ACHN (cell line): Measurements from ENCODE around the gene HCRTR2.
"Not testable (repeated sequence)": the region's sequence is repeated elsewhere in the genome, so short reads cannot be mapped to it uniquely, and the experiment has no call there.

Source experiments
- DNase-seq: peaks from one replicate; pipeline ENCODE4 v3.0.0-alpha.2; 2015
- in situ Hi-C: cut with HindIII; loops from 2 replicates; pipeline ENCODE4 v1.10.0; 2017; ENCODE audit warnings: low sequenced_read_pairs, low pct_ligation_motif_present, low pct_unique_long_range_greater_than_20kb

Gene HCRTR2

DNA sequence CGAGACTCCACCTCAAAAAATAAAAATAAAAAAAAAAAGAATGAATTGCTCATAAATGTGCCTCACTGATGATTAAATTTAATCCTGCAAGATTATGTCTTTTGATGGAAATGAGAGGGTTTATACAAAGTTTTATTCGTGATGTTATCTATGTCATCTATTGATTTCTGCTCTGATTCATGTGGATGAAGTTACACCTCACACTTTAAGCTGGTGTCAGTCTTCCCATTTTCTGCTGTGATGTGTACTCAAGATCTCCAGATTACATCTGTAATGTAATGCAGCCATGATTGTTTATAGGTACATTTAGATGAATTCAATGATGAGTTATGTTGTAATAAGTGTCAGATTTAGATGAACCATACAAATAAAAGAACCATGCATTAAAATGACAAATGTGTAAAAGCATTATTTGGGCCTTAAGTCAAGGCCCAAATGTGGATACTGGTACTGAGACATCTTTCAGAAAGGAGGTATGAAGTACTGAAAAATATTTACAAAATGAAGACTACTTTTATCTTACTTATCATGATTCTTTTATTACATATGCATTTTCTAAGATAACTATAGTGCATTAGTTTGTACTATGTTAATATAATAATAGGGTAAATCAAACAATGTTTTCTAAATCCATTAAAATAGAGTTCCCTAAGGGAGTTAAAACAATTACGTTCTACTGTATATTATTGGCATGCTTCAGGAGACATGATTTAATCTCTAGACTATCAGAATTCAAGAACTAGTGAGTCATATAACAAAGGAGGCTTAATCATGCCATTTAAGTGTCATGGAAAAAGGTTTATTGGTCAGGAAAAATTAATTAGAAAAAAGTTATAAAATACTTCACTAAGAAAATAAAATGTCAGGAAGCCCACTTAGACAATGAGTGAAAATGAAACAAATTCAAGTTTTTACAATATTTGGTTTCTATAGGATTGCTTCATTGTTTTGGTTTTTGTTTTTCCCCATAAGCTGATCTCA lies 34.5 kb downstream of the HCRTR2 start:
- DNase-seq: no peak
- in situ Hi-C loops: no loop called here

DNA sequence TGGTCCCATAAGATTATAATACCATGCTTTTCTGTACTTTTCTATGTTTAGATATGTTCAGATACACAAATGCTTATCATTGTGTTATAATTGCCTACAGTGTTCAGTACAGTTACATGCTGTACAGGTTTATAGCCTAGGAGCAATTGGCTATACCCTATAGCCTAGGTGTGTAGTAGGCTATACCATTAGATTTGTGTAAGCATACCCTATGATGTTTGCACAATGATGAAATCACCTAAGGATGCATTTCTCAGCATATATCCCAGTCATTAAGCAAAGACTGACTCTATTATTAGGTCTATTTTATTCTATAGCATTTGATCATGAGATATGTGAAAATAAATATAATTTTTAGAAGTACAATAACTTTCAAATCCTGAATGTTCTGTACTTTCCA lies 36.6 kb downstream of the HCRTR2 start:
- in situ Hi-C loops: no loop called here
- no peak for DNase-seq

DNA sequence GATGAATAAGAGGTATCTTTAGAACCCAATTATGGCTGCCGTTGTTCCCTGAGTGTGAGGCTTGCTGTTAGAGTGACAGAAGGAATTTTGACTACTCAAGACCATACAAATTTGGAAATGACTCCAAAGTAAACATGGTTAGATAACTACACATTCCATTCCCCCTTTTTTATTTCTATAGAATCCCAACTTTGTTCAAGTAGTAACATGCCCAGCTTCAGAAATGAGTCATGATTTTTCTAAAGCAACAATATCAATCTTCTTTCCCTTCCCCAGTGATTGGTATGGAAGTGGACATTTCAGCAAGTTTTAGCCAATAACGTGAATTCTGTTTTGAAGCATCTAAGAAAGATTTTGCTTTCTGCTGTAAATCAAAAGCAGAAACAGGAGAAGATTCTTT lies 37.8 kb downstream of the HCRTR2 start:
- no peak for DNase-seq
- in situ Hi-C loops: no loop called here

DNA sequence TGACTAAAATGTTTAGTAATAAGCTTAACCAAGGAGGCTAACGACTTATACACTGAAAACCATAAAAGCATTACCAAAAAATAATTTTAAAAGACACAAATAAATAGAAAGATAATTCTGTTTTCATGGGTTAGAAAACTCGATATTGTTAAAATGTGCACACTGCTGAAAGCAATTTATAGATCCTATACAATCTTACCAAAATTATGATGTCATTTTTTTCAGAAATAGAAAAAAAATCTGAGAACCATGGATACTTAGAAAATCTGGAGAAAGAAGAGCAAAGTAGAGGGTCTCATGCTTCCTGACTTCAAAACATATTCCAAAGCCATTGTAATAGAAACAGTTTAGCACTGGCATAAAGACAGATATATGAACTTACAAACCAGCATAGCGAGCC lies 46.6 kb downstream of the HCRTR2 start:
- no peak for DNase-seq
- in situ Hi-C loops: no loop called here

DNA sequence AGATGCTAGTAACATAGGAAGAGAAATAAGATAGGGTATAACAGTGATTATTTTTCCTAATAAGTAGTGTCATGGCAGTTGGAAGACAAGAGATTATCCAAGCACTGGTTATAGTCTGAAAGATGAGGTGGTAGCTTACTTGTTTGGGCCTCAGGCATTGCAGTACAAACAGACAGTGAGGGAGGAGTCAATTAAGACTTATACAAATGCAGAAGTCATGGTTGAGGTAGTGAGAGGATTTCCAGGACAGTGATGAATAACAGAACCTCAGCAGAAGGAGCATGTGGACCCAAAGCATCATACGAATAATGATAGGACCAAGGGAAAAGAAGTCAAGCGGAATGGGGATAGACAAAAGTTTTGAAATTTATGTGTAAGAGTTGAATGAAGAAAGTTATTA lies 53.5 kb downstream of the HCRTR2 start:
- in situ Hi-C loops: no loop called here
- no peak for DNase-seq

DNA sequence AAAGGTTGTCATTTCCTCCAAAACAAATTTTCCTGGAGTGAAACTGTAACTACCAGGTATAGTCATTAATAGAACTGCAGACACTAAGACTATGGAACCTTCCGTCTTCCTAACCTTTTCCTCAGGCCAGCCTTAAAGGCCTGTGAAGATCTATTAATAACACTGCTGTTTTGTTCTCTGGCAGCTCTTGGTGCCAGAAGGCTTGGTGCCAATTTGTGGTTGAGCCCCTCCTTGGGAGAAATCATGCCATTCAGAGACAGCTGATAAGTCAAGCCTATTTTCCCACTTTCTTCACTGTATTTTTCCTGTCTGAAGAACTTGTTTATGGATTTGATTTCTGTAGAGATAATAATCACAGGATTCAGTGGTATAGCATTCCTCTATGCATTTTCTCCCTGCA lies 64.8 kb downstream of the HCRTR2 start:
- in situ Hi-C loops: no loop called here
- no peak for DNase-seq

DNA sequence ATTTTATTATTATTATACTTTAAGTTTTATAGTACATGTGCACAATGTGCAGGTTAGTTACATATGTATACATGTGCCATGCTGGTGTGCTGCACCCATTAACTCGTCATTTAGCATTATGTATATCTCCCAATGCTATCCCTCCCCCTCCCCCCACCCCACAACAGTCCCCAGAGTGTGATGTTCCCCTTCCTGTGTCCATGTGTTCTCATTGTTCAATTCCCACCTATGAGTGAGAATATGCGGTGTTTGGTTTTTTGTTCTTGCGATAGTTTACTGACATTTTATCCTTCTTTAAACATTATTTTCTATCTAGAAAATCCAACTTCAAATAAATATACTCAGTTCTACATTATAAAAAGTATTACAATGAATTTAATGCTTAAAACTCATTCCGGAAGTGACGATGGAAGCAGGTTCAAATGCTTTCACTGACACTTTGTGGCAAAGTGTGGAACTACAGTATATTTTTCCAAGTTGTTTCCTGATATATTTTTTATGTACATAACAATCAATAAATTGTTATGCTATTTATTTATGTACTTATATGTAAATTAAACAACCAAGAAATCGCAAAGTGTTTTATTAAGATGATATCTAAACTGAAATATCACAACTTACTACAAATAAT lies 66.8 kb downstream of the HCRTR2 start:
- DNase-seq: peak; percentile 31
- in situ Hi-C loops: not testable (repeated sequence)

DNA sequence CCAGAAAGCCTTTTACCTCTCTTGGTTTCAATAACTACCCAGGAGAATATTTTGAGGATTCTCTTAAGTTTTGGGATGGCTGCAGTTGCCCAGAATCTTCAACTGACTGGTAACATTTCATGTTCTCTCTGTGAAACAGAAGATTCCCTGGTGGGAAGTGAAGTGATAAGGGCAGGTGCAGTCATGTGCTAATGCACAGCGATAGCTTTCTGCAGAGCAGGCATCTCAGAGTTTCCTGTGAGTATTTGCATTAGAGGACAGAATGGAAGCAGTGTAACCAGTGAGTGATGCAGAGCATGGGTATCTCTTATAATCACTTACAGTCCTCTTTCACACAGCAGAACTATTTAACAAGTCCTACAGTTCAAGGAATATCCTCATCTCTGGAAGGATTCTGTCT lies 76.1 kb downstream of the HCRTR2 start:
- no peak for DNase-seq
- in situ Hi-C loops: no loop called here

DNA sequence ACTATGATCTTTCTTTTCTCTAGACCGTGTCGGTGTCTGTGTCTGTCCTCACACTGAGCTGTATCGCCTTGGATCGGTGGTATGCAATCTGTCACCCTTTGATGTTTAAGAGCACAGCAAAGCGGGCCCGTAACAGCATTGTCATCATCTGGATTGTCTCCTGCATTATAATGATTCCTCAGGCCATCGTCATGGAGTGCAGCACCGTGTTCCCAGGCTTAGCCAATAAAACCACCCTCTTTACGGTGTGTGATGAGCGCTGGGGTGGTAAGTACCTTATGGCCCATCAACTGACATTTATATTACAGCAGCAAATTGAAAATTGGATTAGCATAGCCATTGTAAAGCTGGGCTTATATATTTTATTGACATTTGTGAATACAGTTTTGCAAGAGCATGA lies 80.8 kb downstream of the HCRTR2 start:
- in situ Hi-C loops: no loop called here
- DNase-seq: no peak

DNA sequence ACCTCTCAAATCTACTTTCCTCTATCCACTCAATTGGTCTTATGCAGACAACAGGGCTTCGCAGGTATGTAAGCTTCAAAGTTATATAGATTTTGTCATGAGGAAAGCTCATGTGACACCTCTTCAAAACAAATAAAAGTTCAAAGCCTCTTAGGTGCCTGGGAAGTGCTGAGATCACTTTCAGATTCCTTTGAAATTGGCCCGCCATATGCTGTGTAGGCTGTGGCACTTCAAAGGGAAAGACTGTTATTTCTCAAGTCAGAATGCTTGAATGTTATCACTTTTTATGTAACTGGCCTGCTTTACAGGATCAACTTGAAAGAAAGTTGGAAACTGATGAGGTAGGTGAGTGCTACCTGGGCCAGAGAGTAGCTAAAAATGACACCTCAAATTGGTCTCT lies 85.9 kb downstream of the HCRTR2 start:
- in situ Hi-C loops: no loop called here
- DNase-seq: no peak

DNA sequence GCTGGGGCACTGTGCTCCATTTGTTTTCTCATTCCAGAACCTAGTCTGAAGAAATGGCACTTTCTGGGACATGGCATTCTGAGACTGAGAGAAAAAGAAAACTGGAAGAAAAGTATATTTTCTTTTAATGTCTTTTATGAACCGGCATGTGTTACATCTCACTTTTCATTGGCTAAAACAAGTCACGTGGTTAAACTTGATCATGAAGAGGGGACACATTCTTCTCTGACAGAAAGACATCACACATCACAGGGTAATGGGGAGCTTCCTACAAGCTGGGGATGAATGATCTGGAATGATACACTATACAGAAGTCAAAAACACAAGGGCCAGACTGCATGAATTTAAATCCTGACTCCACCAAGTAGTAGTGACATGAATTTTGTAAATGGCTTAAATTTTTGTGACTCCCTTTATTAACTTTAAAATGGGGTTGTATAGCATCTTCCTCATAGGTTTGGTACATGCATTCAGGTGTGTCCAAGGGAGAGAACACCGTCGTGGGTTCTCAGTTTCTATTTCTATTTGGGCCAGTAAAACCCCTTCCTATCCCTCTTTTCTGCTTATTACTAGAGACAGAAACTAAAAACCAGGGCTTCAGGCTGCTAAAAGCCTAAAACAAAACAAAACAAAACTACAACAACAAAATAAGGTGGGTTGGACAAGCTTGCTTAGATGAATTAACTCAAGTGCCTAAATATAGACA lies 91.2 kb downstream of the HCRTR2 start:
- no peak for DNase-seq
- in situ Hi-C loops: no loop called here

DNA sequence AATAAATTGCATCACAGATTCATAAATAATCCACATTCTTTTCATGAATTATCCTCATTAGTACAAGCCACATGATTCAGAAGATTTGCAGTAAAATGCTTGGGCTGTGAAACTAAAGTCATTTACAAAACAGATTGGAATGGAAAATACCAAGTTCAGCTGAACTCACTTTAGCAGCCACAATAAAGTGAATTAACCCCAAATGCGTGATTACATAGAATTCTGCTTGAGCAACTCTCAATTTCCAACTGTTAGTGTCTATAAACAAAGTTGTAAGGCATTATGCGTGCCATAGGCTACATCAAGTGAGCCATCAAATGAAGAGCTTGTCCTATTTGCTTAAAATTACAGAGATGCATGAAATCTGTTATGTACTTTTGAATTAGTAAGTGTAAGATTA lies 92.6 kb downstream of the HCRTR2 start:
- in situ Hi-C loops: no loop called here
- DNase-seq: no peak

DNA sequence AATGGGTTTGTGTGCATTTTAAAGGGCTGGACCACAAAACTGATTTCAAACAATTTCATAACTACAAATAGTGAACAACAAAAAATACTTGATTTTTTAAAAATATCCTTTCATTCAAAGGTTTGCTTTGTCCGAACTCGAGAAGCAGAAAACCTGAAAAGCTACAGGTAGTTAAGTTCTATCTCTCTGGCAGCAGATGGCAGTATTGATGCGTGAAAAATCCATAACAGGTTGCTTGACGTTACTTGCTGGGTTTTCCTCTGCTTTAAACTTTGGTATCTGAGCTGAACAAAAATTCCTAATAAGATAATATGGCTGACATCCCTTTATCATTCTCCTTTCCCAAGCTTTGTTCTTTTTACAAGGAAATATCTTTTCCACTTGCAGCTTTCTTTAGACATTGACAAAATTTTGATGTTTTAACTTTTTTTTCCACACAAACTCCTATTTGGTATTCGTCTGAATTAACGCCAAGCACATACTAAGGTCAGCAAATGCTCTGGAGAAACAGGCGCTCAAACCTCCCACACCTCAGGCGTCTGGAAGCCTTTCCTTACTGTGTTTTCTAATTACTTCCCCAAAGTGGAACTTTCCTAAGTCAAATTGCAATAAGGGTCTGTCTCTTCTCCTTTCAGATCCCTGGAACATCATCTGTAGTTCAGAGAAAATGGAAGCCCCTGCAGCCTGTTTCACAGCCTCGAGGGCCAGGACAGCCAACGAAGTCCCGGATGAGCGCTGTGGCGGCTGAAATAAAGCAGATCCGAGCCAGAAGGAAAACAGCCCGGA lies 102.6 kb downstream of the HCRTR2 start:
- DNase-seq: peak; percentile 62
- in situ Hi-C loops: no loop called here

DNA sequence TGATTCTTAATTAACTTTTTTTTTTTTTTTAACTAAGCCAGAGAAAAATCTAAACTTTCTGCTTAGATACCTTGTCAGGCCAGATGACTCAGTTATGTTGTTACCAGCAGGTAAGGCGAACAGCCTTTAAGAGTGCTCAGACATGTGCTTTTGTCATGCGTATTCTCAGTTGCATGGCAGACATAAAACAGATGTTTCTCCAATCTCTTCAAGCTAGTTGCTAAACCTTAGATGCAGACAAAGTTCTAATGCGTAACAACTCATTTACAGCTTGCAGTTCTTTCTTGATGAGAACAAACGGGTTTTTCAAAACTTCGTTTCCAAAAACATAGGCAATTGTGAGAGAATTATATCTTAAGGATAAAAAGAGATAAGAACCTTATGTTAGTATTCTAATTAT lies 103.3 kb downstream of the HCRTR2 start:
- in situ Hi-C loops: no loop called here
- DNase-seq: no peak

DNA sequence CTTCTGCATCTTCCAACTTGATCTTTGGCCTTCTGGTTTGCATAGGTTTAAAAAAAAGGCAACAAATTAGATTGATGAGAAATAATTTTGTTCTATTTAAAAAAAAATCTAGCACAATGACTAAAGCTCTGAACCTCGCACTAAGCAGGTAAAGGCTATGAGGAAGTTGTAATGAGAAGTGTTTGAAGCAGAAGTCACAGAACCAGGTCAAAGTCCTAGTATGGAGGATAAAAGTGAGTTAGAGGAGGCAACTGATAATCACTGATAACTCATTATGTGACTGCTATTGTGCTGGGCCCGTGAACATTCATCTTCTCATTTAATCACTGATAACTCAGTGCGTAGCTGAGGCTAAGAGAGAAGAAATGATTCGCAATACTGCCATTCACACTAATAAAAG lies 106.9 kb downstream of the HCRTR2 start:
- in situ Hi-C loops: no loop called here

DNA sequence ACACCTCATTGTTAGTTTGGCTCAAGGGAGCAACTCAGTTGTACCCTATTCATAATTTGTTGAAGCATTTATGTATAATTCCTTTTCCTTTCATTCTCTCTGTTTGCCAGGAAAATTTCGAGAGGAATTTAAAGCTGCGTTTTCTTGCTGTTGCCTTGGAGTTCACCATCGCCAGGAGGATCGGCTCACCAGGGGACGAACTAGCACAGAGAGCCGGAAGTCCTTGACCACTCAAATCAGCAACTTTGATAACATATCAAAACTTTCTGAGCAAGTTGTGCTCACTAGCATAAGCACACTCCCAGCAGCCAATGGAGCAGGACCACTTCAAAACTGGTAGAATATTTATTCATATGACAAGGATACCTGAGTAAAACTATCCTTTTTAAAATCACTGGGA lies 107.8 kb downstream of the HCRTR2 start:
- no peak for DNase-seq
- in situ Hi-C loops: no loop called here

More for the DNA sequence above, 106.9 kb downstream of the HCRTR2 start:
- DNase-seq: no peak

DNA sequence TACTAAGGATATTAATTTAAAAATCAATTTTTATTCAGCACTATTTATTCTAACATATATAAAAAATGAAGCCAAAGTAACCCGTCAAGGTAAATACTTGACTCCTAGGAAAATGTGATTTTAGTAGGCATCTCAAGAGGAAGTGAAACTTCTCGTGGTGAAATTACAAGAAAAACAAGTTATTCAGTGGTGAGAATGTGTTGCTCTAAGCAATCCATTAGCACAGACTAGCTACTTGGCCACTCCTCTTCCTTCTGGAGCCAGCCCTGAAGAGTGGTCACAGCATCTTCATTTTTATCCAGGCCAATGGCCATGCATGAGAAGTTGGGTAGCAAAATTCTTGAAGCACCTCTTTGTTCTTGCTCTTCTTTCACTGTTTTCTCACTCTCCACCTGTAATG lies 112.5 kb downstream of the HCRTR2 start:
- in situ Hi-C loops: no loop called here
- no peak for DNase-seq

DNA sequence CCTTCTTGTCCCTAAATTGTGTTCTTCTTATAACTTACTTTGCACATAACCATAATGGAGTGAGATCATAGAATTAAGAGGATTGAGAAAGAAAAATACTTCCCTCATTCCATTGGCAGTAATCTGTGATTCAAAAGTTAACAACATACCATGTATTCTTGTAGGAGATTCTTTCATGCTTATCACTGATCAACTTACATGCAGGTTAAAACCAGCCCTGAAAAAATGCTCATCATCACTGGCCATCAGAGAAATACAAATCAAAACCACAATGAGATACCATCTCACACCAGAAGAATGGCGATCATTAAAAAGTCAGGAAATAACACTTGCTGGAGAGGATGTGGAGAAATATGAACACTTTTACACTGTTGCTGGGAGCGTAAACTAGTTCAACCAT lies 116.4 kb downstream of the HCRTR2 start:
- in situ Hi-C loops: no loop called here
- DNase-seq: no peak

DNA sequence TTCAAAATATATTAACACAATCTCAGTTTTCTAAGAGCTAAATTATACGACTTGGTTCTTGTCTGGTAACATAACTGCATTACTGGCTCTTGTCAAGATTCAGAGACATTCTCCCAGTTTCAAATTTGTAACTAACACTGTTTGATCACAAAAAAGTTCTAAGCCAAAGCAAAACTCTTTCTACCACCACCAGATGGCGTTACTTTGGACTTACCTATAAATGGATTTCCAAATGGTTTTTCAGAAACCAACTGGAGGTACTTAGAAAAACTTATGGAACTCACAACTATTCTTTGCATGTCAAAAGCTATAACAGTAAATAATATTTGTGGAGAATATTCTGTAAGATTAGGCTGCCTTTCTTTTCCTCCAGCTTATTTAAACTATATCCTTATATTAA lies 118.8 kb downstream of the HCRTR2 start:
- DNase-seq: peak; percentile 17
- in situ Hi-C loops: no loop called here
